GM19099 (cell line): ENCODE data around the gene ASIC3.

Source experiments
- POLR2A ChIP-seq: IDR thresholded peaks from 3 replicates; pipeline ENCODE4 v1.6.1; 2011; ENCODE audit warnings: low read depth; ENCODE audit not compliant: insufficient read length; ENCODE audit errors: extremely low read depth

ASIC3 gene

GRCh38 chr7:151010307-151011096 is 37.8 kb upstream of the ASIC3 start:
- TF ChIP-seq POLR2A = no peak

GRCh38 chr7:151011097-151011409 is 37.3 kb upstream of the ASIC3 start:
- TF ChIP-seq POLR2A = no peak

GRCh38 chr7:151012031-151012692 is 36.2 kb upstream of the ASIC3 start:
- no peak for TF ChIP-seq POLR2A

GRCh38 chr7:151012911-151013347 is 35.4 kb upstream of the ASIC3 start:
- TF ChIP-seq POLR2A = no peak

GRCh38 chr7:151013356-151013732 is 35.0 kb upstream of the ASIC3 start:
- TF ChIP-seq POLR2A = no peak

- peak; percentile 37 for TF ChIP-seq POLR2A
Measured at GRCh38 chr7:151013733-151014497, 34.4 kb upstream of the ASIC3 start.

GRCh38 chr7:151014950-151015349 is 33.4 kb upstream of the ASIC3 start:
- TF ChIP-seq POLR2A = no peak

GRCh38 chr7:151015967-151016366 is 32.4 kb upstream of the ASIC3 start:
- TF ChIP-seq POLR2A = no peak

- no peak for TF ChIP-seq POLR2A
Measured at GRCh38 chr7:151016505-151016904, 31.8 kb upstream of the ASIC3 start.

- no peak for TF ChIP-seq POLR2A
Measured at GRCh38 chr7:151016942-151017341, 31.4 kb upstream of the ASIC3 start.

GRCh38 chr7:151017370-151017952 is 30.9 kb upstream of the ASIC3 start:
- TF ChIP-seq POLR2A = no peak

- no peak for TF ChIP-seq POLR2A
Measured at GRCh38 chr7:151017953-151018420, 30.3 kb upstream of the ASIC3 start.

- no peak for TF ChIP-seq POLR2A
Measured at GRCh38 chr7:151018421-151019129, 29.8 kb upstream of the ASIC3 start.

GRCh38 chr7:151019130-151019447 is 29.2 kb upstream of the ASIC3 start:
- TF ChIP-seq POLR2A = no peak

GRCh38 chr7:151020231-151020630 is 28.1 kb upstream of the ASIC3 start:
- TF ChIP-seq POLR2A = no peak

GRCh38 chr7:151023232-151023631 is 25.1 kb upstream of the ASIC3 start:
- TF ChIP-seq POLR2A = no peak
